K562 (cell line): ENCODE results near the gene GATAD2B. TPM values are rescaled to one million over a fixed set of nuclear protein-coding genes. Genes with fewer than 3 reads are reported as not detected.
A peak's percentile ranks its signal among the peaks of the same experiment; 100 is the strongest.

Experiments
- ARNT ChIP-seq, 2 experiments: fragments of 450-650 bp; IDR thresholded peaks; 2 replicates each; pipeline ENCODE4 v1.6.1; 2016; ENCODE audit warnings: mild to moderate bottlenecking in 1 of 2
- ATF3 ChIP-seq, 2 experiments: fragments of 450-650 bp in 1 of 2; sonication (generic) in 1 of 2; formaldehyde crosslinking in 1 of 2; IDR thresholded peaks in 1 of 2; conservative IDR thresholded peaks in 1 of 2; 2 replicates each; pipeline versions ENCODE4 v1.6.1 to v1.8.1; 2016 to 2023; ENCODE audit warnings: mild to moderate bottlenecking in 2 of 2, moderate library complexity in 2 of 2, inconsistent platforms in 1 of 2, missing genetic modification reagents in 1 of 2
- BCOR ChIP-seq: fragments of 450-650 bp; IDR thresholded peaks from 2 replicates; pipeline ENCODE4 v1.6.1; 2016
- BDP1 ChIP-seq: IDR thresholded peaks from 3 replicates; pipeline ENCODE4 v1.6.1; 2011; ENCODE audit not compliant: insufficient read length, insufficient read depth
- ELK1 ChIP-seq: sonication (generic); formaldehyde crosslinking; IDR thresholded peaks from 2 replicates; pipeline ENCODE4 v1.8.1; 2022; ENCODE audit warnings: missing genetic modification reagents
- POLR2B ChIP-seq: fragments of 450-650 bp; IDR thresholded peaks from 2 replicates; pipeline ENCODE4 v1.6.1; 2018; ENCODE audit warnings: low read depth; ENCODE audit not compliant: partially characterized antibody
- RAD51 ChIP-seq: fragments of 450-650 bp; IDR thresholded peaks from 2 replicates; pipeline ENCODE4 v1.7.1; 2016; ENCODE audit warnings: low read depth, mild to moderate bottlenecking, borderline replicate concordance
- RBFOX2 ChIP-seq: fragments of 200-400 bp; formaldehyde crosslinking; IDR thresholded peaks from 2 replicates; pipeline ENCODE4 v1.6.1; 2017; ENCODE audit warnings: low read depth, mild to moderate bottlenecking, low read length, moderate library complexity
- TARDBP ChIP-seq: fragments of 450-650 bp; IDR thresholded peaks from 2 replicates; pipeline ENCODE4 v1.6.1; 2016
- TBL1XR1 ChIP-seq, 2 experiments: IDR thresholded peaks; 2 replicates each; pipeline ENCODE4 v1.6.1; 2012; ENCODE audit warnings: improper control_type of control experiment in 2 of 2, low read length in 2 of 2, mild to moderate bottlenecking in 1 of 2
- THRAP3 ChIP-seq: fragments of 450-650 bp; IDR thresholded peaks from 2 replicates; pipeline ENCODE4 v1.6.1; 2016; ENCODE audit warnings: mild to moderate bottlenecking, inconsistent platforms, borderline replicate concordance
- ZBTB17 ChIP-seq: fragments of 450-650 bp; formaldehyde crosslinking; IDR thresholded peaks from 2 replicates; pipeline ENCODE4 v1.4.0; 2020; ENCODE audit warnings: mild to moderate bottlenecking
- ZMIZ1 ChIP-seq, 2 experiments: fragments of 150-350 bp in 1 of 2; IDR thresholded peaks; 2 replicates each; pipeline ENCODE4 v1.6.1; 2012 to 2016; ENCODE audit warnings: low read depth in 2 of 2, low read length in 2 of 2, mild to moderate bottlenecking in 1 of 2, moderate library complexity in 1 of 2
- ZNF133 ChIP-seq: fragments of 250-450 bp; sonication (Bioruptor Pico); IDR thresholded peaks from 2 replicates; pipeline ENCODE4 v1.4.0; 2020; ENCODE audit warnings: mild to moderate bottlenecking
- ZNF512 ChIP-seq: IDR thresholded peaks from 2 replicates; pipeline ENCODE4 v1.6.1; 2016; ENCODE audit warnings: missing genetic modification characterization, missing compliant biosample characterization
- ZNF583 ChIP-seq: fragments of 250-450 bp; sonication (Bioruptor Pico); IDR thresholded peaks from 2 replicates; pipeline ENCODE4 v1.4.0; 2020
- ZNF740 ChIP-seq, 3 experiments: fragments of 200-800 bp in 1 of 3; sonication (Bioruptor generic) in 1 of 3; sonication (generic) in 1 of 3; formaldehyde crosslinking in 1 of 3; IDR thresholded peaks; 2 replicates each; pipeline versions ENCODE4 v1.6.1 to v1.8.0; 2016 to 2022; ENCODE audit warnings: mild to moderate bottlenecking in 2 of 3, missing compliant biosample characterization in 2 of 3, missing genetic modification characterization in 2 of 3, missing genetic modification reagents in 1 of 3
- ZNF766 ChIP-seq: fragments of 200-800 bp; sonication (Bioruptor generic); conservative IDR thresholded peaks from 2 replicates; pipeline ENCODE4 v1.6.1; 2016; ENCODE audit warnings: missing genetic modification characterization, missing compliant biosample characterization
- ZNF785 ChIP-seq: fragments of 250-450 bp; sonication (Bioruptor Pico); IDR thresholded peaks from 2 replicates; pipeline ENCODE4 v1.4.0; 2020; ENCODE audit warnings: mild to moderate bottlenecking
- polyA plus RNA-seq, 8 experiments: library from polyadenylated mRNA; depleted of rRNA in 4 of 8; stranded (reverse) in 5 of 8; unstranded in 3 of 8; fragments of >200 nt; fragmentation: Nextera tagmentation in 2 of 8; fragmentation: Illumina TruSeq in 1 of 8; extraction: Ambion mirVana in 2 of 8; extraction: Trizol in 1 of 8; gene quantifications; 2 replicates each; pipeline versions ENCODE4 v1.2.1 to v1.2.3, GENCODE V29; 2011 to 2014; ENCODE audit warnings: inconsistent platforms in 1 of 8, missing spikeins in 1 of 8
- total RNA-seq, 7 experiments: library from RNA; depleted of rRNA in 6 of 7; stranded (reverse); fragments of >200 nt in 6 of 7; fragmentation: Illumina TruSeq in 2 of 7; extraction: Trizol in 2 of 7; gene quantifications; 2 replicates each; pipeline versions ENCODE4 v1.2.1 to v1.2.3, GENCODE V29; 2011 to 2021; ENCODE audit warnings: low replicate concordance in 1 of 7

Gene GATAD2B
- total and polyA plus RNA-seq, 9 of the 15 experiments (the other 6 are each of a cell fraction or from before 2014, with no cell fraction given): 1.5 to 40.2 (median 4.9) TPM

GRCh38 chr1:153963030-153963849 lies 40.5 kb upstream of the GATAD2B start, which contains the start of gene SLC39A1 (continued):
- TF ChIP-seq ZNF740 (CRISPR knock-in tag; IDR thresholded peaks at IDR 0.05) (no peak), ZNF740 (tag; IDR thresholded peaks at IDR 0.05) (no peak), ELK1 (no peak), ZBTB17 (CRISPR knock-in tag) (no peak), ZNF766 (CRISPR knock-in tag) (no peak), ZNF785 (CRISPR knock-in tag) (no peak), BDP1 (no peak), THRAP3 (no peak), BCOR (0 out of 2 replicates have a peak, but pooled peaks have one; percentile 2), TBL1XR1 (IDR thresholded peaks at IDR 0.05; ENCODE audit: low read length in 2 of 2) (no peak), ARNT (IDR thresholded peaks at IDR 0.05) (no peak), POLR2B (peak; percentile 72), ZNF512 (tag) (no peak), ZNF583 (CRISPR knock-in tag) (no peak), ATF3 (IDR thresholded peaks at IDR 0.05) (peak; percentile 76), ATF3 (CRISPR knock-in tag; conservative IDR thresholded peaks at IDR 0.05) (peak; percentile 36; the same call in 1 of the 2 replicates), ZMIZ1 (IDR thresholded peaks at IDR 0.05; ENCODE audit: low read depth in 2 of 2, low read length in 2 of 2) (no peak), RBFOX2 (peak; percentile 87), RAD51 (no peak), TARDBP (peak; percentile 67; the same call in 1 of the 2 replicates), ZNF133 (CRISPR knock-in tag) (no peak)
